ENCODE results near the gene PRX. TPM values are rescaled to one million over a fixed set of nuclear protein-coding genes. Genes with fewer than 3 reads are reported as not detected.

The PRX gene
- total RNA-seq: 13.4 TPM

GRCh38 chr19:40413291-40413845 is at the start of gene PRX:
PRX (minus strand) TSS chr19:40413378; CDS start chr19:40407932, 5,446 bp downstream.

GRCh38 chr19:40444000-40444824 is 31.0 kb upstream of the PRX start, which contains the start of gene SERTAD3:
SERTAD3 (minus strand) TSS chr19:40444335; CDS start chr19:40442080, 2,255 bp downstream.

GRCh38 chr19:40425450-40426287 is 12.5 kb upstream of the PRX start, which contains the start of gene SERTAD1:
SERTAD1 (minus strand) TSS chr19:40425992; CDS start chr19:40423546, 2,446 bp downstream.

GRCh38 chr19:40390084-40390742 is 23.0 kb downstream of the PRX start, which contains the start of gene HIPK4:
HIPK4 (minus strand) TSS chr19:40390181; CDS start chr19:40389902, 279 bp downstream.

GRCh38 chr19:40348125-40348913 is 64.9 kb downstream of the PRX start, which contains the start of the genes C19orf47 and PLD3:
C19orf47 (minus strand) TSS chr19:40348397; CDS start chr19:40341857, 6,540 bp downstream.
PLD3 (plus strand) TSS chr19:40348695; CDS start chr19:40366484, 17,789 bp downstream.

Other genes with a start within 250 kb of the PRX start
- 12.8 TPM for gene MAP3K10, start 222.0 kb downstream of the PRX start, total RNA-seq
- 5.7 TPM for gene TTC9B, start 195.0 kb downstream of the PRX start, total RNA-seq
- not detected for gene CCNP, start 186.7 kb downstream of the PRX start, total RNA-seq
- gene AKT2, start 128.0 kb downstream of the PRX start, total RNA-seq: 174 TPM
- gene C19orf47, start 65.0 kb downstream of the PRX start, total RNA-seq: 16.4 TPM
- 371 TPM for gene PLD3, start 64.7 kb downstream of the PRX start, total RNA-seq
- gene HIPK4, start 23.2 kb downstream of the PRX start, total RNA-seq: not detected
- 4.1 TPM for gene SERTAD1, start 12.6 kb upstream of the PRX start, total RNA-seq
- gene SERTAD3, start 31.0 kb upstream of the PRX start, total RNA-seq: 15.1 TPM
- 43.0 TPM for gene BLVRB, start 52.4 kb upstream of the PRX start, total RNA-seq
- gene SPTBN4, start 53.6 kb upstream of the PRX start, total RNA-seq: 14.8 TPM
- gene SHKBP1, start 163.5 kb upstream of the PRX start, total RNA-seq: 11.7 TPM
- 220 TPM for gene LTBP4, start 188.0 kb upstream of the PRX start, total RNA-seq